Measurements from ENCODE around the gene DAB2IP. TPM values are rescaled to one million over a fixed set of nuclear protein-coding genes. Genes with fewer than 3 reads are reported as not detected.
A peak's percentile ranks its signal among the peaks of the same experiment; 100 is the strongest.

The DAB2IP gene
- polyA plus RNA-seq, 1 donor (not counting 4 experiments of a cell fraction or from before 2014, with no cell fraction given), result 28.6 TPM

DNA sequence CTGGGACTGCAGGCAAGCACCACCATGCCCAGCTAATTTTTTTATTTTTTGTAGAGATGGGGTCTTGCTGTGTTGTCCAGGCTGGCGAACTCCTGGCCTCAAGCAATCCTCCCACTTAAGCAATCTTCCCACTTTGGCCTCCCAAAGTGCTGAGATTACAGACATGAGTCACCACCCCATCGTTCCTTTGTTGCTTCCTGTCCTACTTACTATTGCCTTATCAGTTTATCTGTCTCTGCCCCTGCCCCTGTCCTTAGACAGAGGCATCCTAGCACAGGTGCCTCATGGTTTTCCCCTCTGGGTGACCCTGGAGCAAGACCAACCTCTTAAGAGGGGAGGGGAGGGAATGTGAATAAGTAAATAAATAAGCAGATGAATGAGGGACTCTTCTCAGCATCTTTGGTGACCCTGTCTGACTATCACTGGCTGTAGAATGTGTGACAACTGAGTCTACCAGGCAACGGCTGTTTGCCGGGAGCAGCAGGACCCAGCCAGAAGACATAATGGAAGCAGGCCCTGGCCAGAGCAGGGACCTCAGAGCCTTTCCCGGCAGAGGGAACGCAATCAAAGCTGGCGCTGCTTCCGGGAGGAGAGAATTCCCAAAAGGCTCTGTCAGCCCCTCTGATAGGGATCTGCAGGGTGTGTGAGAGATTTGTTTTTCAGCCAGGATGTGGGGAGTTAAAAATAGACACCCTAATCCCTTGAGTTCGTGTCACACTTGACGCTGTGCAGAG is 43.8 kb upstream of the DAB2IP start:
- H3K27me3 ChIP-seq (ENCODE audit: control insufficient read depth, extremely low read depth, insufficient read depth, low read length), result peaks cover 3% of the 10 kb centered on the region
- peaks cover 18% of the 10 kb centered on the region for H3K4me1 ChIP-seq (ENCODE audit: control insufficient read depth, extremely low read depth, insufficient read depth, low read length)
- no peaks in the 10 kb centered on the region for H3K9me1 ChIP-seq (ENCODE audit: control insufficient read depth, extremely low read depth, insufficient read depth, low read length)
- H3K27ac ChIP-seq (ENCODE audit: control insufficient read depth, insufficient read depth, low read length), result no peak overlapping the region
- FAIRE-seq (no peak), DNase-seq (ENCODE audit: low read depth, low spot score) (no peak)
- no peak overlapping the region for H3K4me3 ChIP-seq (ENCODE audit: control insufficient read depth in 2 of 3, extremely low read depth in 1 of 3, insufficient read depth in 2 of 3, low read depth in 1 of 3, low read length in 3 of 3)
- H3K36me3 ChIP-seq (ENCODE audit: control insufficient read depth in 2 of 2, extremely low read depth in 1 of 2, insufficient read depth in 2 of 2, low read length in 2 of 2), result no peaks in the 10 kb centered on the region
- TF ChIP-seq, protein P1, sequence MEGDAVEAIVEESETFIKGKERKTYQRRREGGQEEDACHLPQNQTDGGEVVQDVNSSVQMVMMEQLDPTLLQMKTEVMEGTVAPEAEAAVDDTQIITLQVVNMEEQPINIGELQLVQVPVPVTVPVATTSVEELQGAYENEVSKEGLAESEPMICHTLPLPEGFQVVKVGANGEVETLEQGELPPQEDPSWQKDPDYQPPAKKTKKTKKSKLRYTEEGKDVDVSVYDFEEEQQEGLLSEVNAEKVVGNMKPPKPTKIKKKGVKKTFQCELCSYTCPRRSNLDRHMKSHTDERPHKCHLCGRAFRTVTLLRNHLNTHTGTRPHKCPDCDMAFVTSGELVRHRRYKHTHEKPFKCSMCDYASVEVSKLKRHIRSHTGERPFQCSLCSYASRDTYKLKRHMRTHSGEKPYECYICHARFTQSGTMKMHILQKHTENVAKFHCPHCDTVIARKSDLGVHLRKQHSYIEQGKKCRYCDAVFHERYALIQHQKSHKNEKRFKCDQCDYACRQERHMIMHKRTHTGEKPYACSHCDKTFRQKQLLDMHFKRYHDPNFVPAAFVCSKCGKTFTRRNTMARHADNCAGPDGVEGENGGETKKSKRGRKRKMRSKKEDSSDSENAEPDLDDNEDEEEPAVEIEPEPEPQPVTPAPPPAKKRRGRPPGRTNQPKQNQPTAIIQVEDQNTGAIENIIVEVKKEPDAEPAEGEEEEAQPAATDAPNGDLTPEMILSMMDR (optimal IDR thresholded peaks at IDR 0.05 in 1 of 3, IDR thresholded peaks at IDR 0.05 in 1 of 3, conservative IDR thresholded peaks at IDR 0.05 in 1 of 3; ENCODE audit: extremely low read depth in 1 of 3, insufficient read depth in 2 of 3, low read length in 3 of 3), result no peak
- no peak for TF ChIP-seq EZH2 (IDR thresholded peaks at IDR 0.05; ENCODE audit: low read length)
- H3K4me2 ChIP-seq (ENCODE audit: control insufficient read depth, extremely low read depth, insufficient read depth, low read depth, low read length), result peak overlapping the region; percentile 51
- H2AFZ ChIP-seq (ENCODE audit: control insufficient read depth, low read length), result no peak overlapping the region
- no peaks in the 10 kb centered on the region for H3K79me2 ChIP-seq (ENCODE audit: control insufficient read depth, insufficient read depth, low read length)
- H3K9me3 ChIP-seq (ENCODE audit: control insufficient read depth, low read depth, low read length), result no peaks in the 10 kb centered on the region
- dilution Hi-C loops (cut with MboI; ENCODE audit: extremely low pct_ligation_motif_present, low sequenced_read_pairs), result no loop called here
- H3K9ac ChIP-seq (ENCODE audit: control insufficient read depth, extremely low read depth, insufficient read depth, low read length), result no peak overlapping the region
- H4K20me1 ChIP-seq (ENCODE audit: control insufficient read depth, extremely low read depth, insufficient read depth, low read length), result no peaks in the 10 kb centered on the region

DNA sequence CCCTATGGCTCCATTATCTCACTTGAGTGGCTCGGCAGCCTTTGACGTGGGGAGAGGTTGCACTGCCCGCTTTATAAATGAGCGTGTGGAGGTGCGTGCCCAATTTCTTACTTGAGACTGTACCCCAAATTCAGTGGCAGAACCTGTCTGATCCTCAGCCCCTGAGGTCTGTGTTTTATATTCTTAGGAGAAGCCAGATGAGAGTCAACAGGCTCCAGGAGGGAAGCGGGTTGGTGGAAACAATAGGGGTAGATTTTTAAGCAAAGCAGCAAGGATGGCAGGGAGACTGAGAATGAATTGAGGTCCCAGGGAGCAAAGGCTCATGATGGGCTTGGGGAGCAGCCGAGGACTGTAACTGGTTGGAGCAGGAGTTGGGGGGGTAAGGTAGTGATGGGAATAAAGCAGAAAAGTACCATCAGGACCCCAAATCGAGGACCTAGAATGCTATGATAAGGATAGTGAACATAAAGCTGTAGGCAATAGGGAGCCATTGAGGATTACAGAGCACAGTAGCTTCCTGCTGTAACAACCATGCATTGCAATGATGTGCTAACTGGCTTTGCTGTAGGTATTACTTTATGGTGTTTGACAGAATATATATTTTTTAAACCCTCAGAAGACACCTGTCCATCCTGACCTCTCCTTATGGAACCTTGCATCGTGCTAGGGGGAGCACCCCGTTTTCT is 43.1 kb upstream of the DAB2IP start:
- Histone ChIP-seq H3K79me2 (ENCODE audit: control insufficient read depth, insufficient read depth, low read length) (no peaks in the 10 kb centered on the region), H3K4me3 (ENCODE audit: control insufficient read depth in 2 of 3, extremely low read depth in 1 of 3, insufficient read depth in 2 of 3, low read depth in 1 of 3, low read length in 3 of 3) (no peak overlapping the region), H3K9me3 (ENCODE audit: control insufficient read depth, low read depth, low read length) (no peaks in the 10 kb centered on the region), H3K27me3 (ENCODE audit: control insufficient read depth, extremely low read depth, insufficient read depth, low read length) (peaks cover 3% of the 10 kb centered on the region), H3K9ac (ENCODE audit: control insufficient read depth, extremely low read depth, insufficient read depth, low read length) (no peak overlapping the region), H3K9me1 (ENCODE audit: control insufficient read depth, extremely low read depth, insufficient read depth, low read length) (no peaks in the 10 kb centered on the region), H3K4me2 (ENCODE audit: control insufficient read depth, extremely low read depth, insufficient read depth, low read depth, low read length) (peak overlapping the region; percentile 51), H3K27ac (ENCODE audit: control insufficient read depth, insufficient read depth, low read length) (no peak overlapping the region), H3K36me3 (ENCODE audit: control insufficient read depth in 2 of 2, extremely low read depth in 1 of 2, insufficient read depth in 2 of 2, low read length in 2 of 2) (no peaks in the 10 kb centered on the region), H3K4me1 (ENCODE audit: control insufficient read depth, extremely low read depth, insufficient read depth, low read length) (peaks cover 25% of the 10 kb centered on the region), H2AFZ (ENCODE audit: control insufficient read depth, low read length) (no peak overlapping the region), H4K20me1 (ENCODE audit: control insufficient read depth, extremely low read depth, insufficient read depth, low read length) (no peaks in the 10 kb centered on the region)
- DNase-seq (ENCODE audit: low read depth, low spot score) (no peak), FAIRE-seq (no peak)
- TF ChIP-seq EZH2 (IDR thresholded peaks at IDR 0.05; ENCODE audit: low read length), result no peak
- TF ChIP-seq, protein P1 (optimal IDR thresholded peaks at IDR 0.05 in 1 of 3, IDR thresholded peaks at IDR 0.05 in 1 of 3, conservative IDR thresholded peaks at IDR 0.05 in 1 of 3; ENCODE audit: extremely low read depth in 1 of 3, insufficient read depth in 2 of 3, low read length in 3 of 3), result no peak
- dilution Hi-C loops (cut with MboI; ENCODE audit: extremely low pct_ligation_motif_present, low sequenced_read_pairs), result no loop called here
